Posterior vena cava (tissue), 2 donors: ENCODE data around the gene SH3RF3. TPM values are rescaled to one million over a fixed set of nuclear protein-coding genes. Genes with fewer than 3 reads are reported as not detected.

ENCODE experiments used
- DNase-seq: peaks from one replicate; pipeline ENCODE4 v3.0.0-alpha.2; 2020; ENCODE audit warnings: low spot score
- intact Hi-C, 2 donors: fragments of 100-400 bp; cut with DNase I; formaldehyde crosslinking; loops; one replicate each; pipeline versions ENCODE4 v1.14.1 to v1.14.2; 2022 to 2023
- total RNA-seq, 2 donors: library from RNA; stranded (reverse); fragmentation: NEBNext Ultra II Directional; extraction: Animal tissue kit (Norgen Biotek cat#: 25700); gene quantifications; one replicate each; pipeline ENCODE4 v1.2.1, GENCODE V29; 2021
- donor health status: DM: yes; HTN: yes; CAD: no.
- donor health status: DM: yes; HTN: yes; CAD: no.

The SH3RF3 gene
- total RNA-seq, 2 donors from 2014 or later: 10.1 to 14.1 TPM

GRCh38 chr2:109243526-109244303 lies 114.7 kb downstream of the SH3RF3 start:
- intact Hi-C loops: no loop called here
- DNase-seq: no peak

GRCh38 chr2:109244304-109244582 lies 115.2 kb downstream of the SH3RF3 start:
- intact Hi-C loops: no loop called here
- no peak for DNase-seq

DNA sequence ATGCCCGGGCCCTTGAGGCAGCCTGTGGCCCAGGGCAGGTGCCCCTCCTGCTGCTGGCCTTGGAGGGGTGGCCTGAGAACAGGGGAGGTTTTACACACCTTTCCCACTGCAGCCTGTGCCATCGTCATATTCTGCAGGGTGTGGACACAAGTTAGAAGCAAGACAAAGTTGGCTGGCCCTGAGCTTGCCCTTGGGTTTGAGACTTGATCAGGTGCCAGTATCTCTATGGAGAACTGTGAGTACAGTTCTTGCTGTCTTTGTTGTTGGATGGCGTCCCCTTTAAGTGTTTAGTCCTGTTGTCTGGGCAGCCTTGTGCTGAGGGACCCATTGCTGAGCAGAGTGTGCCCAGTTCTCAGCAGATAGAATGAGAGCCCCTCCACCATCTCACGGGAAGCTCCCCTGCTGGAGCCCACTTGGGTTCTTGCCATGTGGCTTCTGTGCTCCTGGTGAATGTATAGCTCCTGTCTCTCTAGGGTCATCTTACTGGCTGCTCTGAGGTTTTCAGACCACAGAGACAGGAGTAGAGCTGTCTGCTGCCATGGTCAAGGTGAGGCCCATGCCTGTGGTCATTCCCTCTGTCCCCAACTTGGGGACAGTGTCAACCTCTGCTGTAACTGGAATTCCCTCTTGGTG lies 115.9 kb downstream of the SH3RF3 start:
- intact Hi-C loops: no loop called here
- DNase-seq: no peak

- DNase-seq: no peak
- intact Hi-C loops: no loop called here
Measured at GRCh38 chr2:109246176-109246575, 117.2 kb downstream of the SH3RF3 start.

DNA sequence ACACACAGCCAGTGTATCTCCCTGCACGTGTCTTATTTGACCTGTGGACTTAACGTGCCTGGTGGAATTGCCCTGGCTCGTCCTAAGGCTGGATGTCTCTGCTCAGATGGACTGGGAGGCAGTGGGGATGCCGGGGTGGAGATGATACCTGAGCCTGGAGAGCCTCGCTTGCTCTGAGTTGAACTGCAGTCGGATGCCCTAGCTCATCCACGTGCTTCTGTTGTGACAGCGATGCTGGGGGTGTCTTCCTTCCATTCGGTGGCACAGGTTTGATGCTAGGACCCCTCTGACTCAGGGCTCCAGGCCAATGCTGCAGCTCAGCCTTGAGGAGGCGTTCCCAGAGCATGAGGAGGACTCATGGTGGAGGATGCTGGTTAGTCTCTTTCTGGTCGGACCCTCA lies 117.6 kb downstream of the SH3RF3 start:
- intact Hi-C loops: no loop called here
- DNase-seq: no peak

DNA sequence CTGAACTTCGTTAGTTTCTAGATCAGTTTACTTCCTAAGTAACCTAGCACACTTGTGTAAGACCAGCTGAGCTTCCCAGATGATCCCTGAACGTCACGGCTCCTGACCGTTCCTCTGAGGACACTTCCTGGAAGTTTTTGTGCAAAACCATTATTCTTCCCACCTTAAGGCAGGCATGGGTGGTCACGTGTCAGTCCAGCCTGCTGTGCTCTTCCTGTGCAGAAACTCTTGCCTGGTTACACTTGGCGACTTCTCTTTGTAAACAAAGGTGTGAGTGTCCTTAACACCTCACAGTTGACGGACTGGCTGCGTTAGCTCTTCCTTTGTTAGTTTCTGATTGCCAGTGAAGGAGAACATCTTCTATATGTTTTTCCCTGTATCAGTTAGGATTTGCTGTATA lies 118.3 kb downstream of the SH3RF3 start:
- intact Hi-C loops: no loop called here
- DNase-seq: no peak

- intact Hi-C loops: no loop called here
Measured at GRCh38 chr2:109247812-109248211, 118.8 kb downstream of the SH3RF3 start.

GRCh38 chr2:109248590-109248989 lies 119.6 kb downstream of the SH3RF3 start:
- intact Hi-C loops: no loop called here
- no peak for DNase-seq

More at GRCh38 chr2:109247812-109248211, 118.8 kb downstream of the SH3RF3 start:
- no peak for DNase-seq

GRCh38 chr2:109253217-109253616 lies 124.2 kb downstream of the SH3RF3 start:
- intact Hi-C loops: no loop called here
- DNase-seq: no peak

GRCh38 chr2:109254174-109254904 lies 125.3 kb downstream of the SH3RF3 start:
- intact Hi-C loops: no loop called here
- DNase-seq: no peak

- DNase-seq: no peak
- intact Hi-C loops: no loop called here
Measured at GRCh38 chr2:109255654-109256053, 126.6 kb downstream of the SH3RF3 start.

- DNase-seq: no peak
- intact Hi-C loops: no loop called here
Measured at GRCh38 chr2:109256111-109256510, 127.1 kb downstream of the SH3RF3 start.

- intact Hi-C loops: no loop called here
- DNase-seq: no peak
Measured at GRCh38 chr2:109256921-109257320, 127.9 kb downstream of the SH3RF3 start.

GRCh38 chr2:109257653-109258052 lies 128.6 kb downstream of the SH3RF3 start:
- intact Hi-C loops: no loop called here
- DNase-seq: no peak

DNA sequence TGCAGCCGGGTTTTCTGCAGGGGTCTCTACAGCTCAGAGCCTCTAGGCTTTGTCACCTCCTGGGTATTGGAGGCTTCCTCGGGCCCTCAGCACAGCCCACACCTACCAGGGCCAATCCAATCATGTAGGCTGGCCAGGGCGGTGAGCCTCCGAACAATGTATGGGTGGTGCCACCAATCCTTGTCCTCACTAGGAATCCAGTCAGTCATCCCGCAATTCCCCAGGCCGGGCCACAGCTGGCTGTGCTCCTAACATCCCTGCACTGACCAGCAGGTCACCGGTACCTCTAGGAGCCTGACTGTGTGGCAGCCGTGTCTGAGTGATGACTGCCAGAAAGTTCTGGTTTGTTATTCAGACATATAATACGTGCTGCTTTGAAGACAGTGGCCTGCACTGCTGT lies 129.4 kb downstream of the SH3RF3 start:
- intact Hi-C loops: no loop called here
- DNase-seq: no peak

- intact Hi-C loops: no loop called here
- DNase-seq: no peak
Measured at GRCh38 chr2:109258905-109259540, 130.0 kb downstream of the SH3RF3 start.

- intact Hi-C loops: no loop called here
- no peak for DNase-seq
Measured at GRCh38 chr2:109259671-109260070, 130.7 kb downstream of the SH3RF3 start.

- intact Hi-C loops: no loop called here
- DNase-seq: no peak
Measured at GRCh38 chr2:109260116-109260855, 131.3 kb downstream of the SH3RF3 start.

GRCh38 chr2:109260886-109261700 lies 132.1 kb downstream of the SH3RF3 start:
- no peak for DNase-seq
- intact Hi-C loops: no loop called here
